Skin of body (tissue), 2 donors: ENCODE results near the gene CEBPG. TPM values are rescaled to one million over a fixed set of nuclear protein-coding genes. Genes with fewer than 3 reads are reported as not detected.
A peak's percentile ranks its signal among the peaks of the same experiment; 100 is the strongest.

Experiments
- DNase-seq: peaks from one replicate; lab custom pipeline; 2025; lab: John Stamatoyannopoulos, UW
- total RNA-seq: library from RNA; depleted of rRNA; stranded (reverse); fragments of >200 nt; gene quantifications from one replicate; pipeline ENCODE4 v1.2.3, GENCODE V29; 2014

CEBPG gene
- total RNA-seq, 1 donor from 2014 or later: 34.8 TPM

DNA sequence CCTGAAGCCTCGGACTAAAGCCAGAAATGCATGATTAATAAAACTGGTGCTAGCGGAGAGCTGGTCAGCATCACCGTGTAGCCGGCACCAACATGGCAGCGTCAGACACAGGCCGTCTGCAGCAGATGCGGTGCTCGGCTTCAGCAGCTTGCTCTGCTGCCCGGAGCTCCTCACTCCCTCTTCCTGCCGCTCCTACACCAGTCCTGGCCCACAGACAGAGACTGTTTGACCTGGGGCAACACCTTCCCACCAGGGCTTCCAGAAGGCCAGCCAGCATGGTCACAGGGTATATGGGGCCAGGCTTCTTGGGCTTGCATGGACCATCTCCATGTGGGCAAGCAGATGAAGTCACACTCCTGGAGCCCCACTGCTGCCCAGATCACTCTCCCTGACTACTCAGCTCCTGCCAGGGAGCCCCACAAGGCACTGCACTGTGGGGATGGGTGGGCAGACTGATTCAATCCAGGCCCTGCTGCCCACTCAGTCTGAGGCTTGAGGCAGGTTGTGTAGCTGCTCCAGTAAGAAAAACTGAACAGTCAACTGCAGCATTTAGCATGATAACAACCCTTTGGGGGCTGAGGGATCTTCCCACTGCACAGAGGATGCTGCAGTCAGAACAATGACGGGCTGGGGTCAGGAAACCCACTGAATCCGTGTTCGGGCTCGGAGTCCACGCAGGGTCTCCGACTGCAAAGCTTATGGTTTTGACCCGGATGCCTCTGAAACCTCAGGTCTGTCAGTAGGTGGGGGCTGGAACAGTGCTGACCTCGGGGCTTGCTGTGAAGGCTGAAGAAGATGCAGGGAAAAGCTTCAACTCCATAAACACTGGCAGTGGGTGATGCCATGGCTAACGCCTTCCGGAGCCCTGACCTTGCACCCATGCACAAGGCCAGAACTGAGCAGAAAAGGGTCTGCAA, 45.6 kb downstream of the CEBPG start:
- DNase-seq: no peak

DNA sequence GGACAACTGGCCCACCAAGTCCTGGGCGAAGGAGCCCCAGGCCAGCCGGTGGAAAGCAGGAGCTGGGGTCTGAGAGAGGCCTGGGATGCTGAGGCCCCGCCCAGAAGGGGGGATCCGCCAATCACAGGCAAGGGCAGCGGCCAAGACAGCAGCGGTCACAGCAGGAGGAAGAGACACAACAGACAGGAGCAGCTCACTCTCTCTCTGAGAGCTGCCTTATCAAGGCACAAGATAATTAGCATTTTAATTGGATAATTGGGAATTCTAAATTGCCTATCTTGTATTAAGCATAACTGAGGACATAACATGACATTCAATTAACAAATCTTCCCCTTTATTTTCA, 46.2 kb downstream of the CEBPG start:
- no peak for DNase-seq

DNA sequence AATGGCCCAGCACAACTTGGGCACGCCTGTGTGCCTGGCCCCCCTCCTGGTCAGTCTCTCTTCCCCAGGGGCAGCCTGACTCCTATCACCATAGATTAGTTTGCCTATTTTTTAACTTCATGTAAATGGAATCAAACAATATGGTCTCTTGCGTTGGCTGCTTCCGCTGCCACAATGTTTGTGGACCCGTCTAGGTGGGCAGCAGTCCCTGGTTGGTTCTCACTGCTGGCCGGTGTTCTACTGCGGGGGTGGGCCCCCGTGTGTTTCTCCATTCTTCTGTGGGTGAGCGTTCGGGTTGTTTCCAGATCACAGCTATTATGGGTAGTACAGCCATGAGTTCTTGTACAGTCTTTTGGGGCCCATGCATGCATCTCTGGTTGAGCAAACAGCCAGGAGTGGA, 47.3 kb downstream of the CEBPG start:
- no peak for DNase-seq

DNA sequence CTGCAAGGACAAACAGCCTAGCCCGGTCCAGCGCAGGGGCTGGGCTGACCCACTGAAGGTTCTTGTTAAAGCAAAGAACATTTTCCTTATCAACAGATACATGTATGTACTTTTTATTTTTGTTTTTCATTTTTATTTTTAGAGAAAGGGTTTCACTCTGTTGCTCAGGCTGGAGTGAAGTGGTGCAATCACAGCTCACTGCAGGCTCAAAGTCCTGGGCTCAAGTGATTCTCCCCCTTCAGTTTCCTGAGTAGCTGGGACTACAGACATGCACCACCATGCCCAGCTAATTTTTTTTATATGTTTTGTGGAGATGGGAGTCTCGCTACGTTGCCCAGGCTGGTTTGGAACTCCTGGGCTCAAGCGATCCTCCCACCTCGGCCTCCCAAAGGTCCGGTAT, 47.9 kb downstream of the CEBPG start:
- DNase-seq: no peak

DNA sequence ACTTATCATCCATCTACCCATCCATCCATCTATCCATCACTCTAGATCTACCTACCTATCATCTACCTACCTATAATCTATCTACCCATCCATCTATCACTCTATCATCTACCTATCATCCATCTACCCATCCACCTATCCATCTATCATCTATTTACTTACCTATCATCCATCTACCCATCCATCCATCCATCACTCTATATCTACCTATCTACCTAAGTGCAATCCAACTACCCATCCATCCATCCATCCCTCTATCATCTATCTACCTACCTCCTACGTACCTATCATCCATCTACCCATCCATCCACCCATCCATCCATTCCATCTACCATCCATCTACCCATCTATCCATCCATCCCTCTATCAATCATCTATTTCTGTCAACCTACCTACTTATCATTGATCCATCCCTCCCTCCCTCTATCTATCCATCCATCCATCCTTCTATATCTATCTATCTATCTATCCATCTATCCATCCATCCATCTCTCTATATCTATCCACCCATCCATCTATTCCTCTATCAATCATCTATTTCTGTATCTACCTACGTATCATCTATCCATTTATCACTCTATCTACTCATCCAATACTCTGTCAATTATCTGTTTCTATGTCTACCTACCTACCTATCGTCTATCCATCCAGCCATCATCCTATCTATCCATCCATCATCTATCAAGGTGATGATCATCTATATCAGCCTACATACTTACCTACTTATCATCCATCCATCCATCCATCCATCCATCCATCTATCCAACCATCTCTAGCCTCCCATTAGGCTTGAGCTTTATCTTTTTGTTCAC, 49.1 kb downstream of the CEBPG start:
- no peak for DNase-seq

DNA sequence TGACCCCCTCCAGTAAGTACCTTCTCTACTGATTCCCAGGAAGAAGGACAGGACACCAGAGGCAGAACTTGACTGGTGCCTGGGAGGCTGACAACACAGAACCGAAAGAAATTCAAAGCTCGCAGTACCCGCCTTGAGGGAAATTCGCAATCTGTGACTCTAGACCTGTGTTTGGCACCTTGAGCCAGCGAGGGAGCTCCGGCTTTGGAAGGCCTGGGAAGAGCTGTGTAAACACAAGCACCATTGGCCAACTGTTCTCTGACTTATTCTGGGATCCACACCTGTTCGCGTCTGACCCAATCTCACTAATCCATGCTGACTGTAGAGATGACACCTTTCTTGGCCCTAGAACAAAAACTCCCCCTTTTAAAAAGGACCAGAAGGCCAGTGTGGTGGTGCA, 50.7 kb downstream of the CEBPG start:
- DNase-seq: no peak

DNA sequence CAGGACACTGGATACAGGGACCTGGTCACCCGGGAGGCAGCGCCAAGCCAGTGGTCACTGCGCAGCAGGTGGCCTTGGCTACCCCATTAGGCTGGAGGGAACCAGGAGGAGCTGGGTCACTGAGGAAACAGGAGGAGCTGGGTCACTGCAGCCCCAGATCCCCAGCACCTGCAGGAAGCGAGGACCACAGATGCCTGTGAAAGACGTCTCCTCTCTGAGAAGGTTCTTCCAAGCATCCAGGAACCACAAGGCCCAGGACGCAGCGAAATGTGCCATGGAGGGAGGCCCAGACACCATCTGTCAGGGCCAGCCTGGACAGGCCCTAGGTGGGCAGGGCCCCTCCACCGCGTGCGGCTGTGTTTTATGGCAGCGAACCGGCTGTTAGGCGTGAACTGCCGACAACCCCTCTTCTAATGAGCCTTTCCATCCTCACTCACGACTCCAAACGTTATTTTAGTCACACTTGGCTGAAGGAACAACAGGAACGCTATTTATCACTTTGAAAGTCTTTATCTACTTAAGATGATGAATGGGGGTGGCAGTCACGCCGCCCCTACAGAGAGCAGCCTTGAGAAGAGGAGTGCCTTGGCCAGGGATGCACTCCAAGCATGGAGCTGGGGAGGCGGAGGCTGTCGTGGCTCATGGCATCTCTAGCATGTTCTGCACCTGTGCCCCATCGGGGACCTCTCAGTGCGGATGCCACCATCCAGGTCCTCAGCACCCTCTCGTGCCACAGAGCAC, 53.3 kb downstream of the CEBPG start:
- DNase-seq: no peak

DNA sequence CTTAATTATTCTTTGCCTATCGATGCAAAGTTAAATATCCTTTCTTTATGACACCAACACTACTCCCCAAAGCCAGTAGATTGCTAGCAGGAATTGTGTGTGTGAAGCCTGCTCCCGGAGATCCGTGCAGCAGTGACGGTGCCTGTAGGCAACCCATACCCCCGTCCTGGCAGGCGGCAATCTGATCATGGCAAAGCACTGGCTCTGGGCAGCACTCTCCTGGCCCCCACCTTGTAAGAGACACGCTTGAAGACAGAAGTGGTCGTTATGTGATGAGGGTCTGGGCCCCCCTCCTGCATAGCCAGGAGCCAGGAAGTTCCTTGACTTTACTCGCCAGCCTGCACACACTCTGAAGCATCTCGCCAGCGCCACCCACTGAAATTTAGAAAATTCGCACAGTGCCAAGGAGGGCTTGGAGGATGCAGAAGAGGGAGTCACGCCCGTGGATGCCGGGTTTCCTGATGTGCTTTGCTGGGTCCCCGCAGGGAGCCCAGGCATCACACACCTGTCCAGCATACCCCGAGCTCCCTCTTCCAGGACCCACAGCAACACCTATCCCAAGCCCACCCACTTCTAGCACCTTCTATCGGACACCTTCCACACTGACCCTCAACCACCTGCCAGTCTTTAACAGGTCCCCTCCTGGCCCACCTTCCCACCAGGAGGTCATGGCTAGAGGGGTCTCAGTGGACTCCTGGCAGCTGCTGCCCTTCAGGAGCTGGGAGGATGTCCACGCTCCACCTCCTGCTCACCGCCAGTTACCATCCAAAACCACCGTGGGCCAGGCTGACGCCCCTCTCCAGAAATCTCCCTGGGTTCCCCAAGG, 54.5 kb downstream of the CEBPG start:
- no peak for DNase-seq

DNA sequence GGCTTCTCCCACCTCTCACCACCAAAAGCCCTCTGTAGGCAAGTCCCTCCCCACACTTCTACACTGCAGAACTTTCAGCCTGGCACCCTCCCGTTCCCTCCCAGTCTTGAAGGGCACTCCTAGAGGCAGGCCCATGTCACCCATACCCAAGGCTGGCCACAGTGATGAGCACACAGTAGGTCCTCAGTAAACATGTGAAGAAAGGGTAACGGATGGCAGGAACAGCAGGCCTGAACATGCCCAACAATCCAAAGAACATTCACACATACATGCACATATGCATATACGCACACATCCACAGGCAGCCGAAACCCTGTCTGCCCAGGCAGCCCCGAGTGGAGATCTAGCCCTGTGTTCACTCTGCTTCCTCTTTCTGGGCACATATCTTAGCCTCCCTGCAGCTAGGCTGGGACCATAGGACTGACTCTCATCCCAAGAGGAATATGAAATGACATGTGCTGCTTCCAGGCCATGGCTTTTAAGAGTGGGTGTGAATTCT, 55.2 kb downstream of the CEBPG start:
- no peak for DNase-seq

DNA sequence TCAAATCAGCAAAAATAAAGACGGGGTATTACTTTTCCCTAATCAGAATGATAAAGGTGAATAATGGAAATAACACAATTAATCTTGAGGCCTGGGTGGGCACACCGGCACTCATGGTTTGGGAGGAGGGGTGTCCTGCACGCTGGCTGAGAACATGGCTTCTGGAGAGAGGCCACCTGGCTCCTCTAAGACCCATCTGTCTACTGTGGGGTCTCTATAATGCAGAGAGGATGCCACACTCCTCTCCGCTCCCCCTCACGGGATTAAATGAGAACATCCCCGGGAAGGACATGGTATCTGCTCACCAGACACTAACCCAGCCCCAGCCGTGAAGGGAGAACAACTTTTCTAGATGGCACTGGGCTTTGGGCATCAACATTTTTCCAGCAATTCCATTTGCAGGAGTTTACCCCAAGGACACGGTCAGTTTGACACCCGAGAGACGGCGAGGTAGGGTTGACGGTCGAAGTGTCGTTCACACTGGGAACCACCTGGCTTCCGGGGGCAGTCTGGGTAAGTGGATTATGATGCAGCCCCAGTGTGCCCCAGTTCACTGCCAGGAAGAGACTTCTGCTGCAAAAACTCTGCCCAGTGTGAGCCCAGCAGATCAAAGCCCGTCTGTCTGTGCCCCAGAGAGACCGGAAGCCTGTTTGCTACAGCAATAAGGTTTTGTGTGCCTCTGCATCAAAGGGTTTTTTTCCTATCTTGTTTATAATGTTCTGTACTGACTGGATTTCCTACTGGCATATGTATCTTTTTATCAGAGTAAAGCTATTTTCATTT, 56.6 kb downstream of the CEBPG start:
- no peak for DNase-seq

DNA sequence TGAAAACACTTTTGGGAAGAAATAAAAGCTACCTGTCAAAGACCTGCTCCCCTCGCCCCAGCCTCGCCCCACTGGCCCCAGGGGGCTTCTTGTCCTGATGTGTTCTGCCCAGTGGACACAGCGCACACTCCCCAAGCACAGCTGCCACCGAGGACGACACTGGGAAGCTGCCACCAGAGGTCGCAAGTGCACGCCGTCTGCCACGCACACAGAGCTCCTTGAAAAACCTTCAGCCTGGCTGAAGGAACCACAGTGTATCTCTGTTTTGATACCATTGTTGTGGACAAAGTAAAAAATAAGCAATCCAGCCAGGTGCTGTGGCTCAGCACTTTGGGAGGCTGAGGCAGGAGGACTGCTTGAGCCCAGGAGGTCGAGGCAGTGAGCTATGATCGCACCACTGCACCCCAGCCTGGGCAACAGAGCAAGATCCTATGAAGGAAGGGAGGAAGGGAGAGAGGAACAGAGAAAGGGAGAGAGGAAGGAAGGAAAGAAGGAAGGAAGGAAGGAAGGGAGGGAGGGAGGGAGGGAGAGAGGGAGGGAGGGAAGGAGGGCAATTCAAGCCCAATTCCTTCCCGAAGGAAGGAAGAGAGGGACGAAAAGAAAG, 57.3 kb downstream of the CEBPG start:
- DNase-seq: peak; percentile 55

DNA sequence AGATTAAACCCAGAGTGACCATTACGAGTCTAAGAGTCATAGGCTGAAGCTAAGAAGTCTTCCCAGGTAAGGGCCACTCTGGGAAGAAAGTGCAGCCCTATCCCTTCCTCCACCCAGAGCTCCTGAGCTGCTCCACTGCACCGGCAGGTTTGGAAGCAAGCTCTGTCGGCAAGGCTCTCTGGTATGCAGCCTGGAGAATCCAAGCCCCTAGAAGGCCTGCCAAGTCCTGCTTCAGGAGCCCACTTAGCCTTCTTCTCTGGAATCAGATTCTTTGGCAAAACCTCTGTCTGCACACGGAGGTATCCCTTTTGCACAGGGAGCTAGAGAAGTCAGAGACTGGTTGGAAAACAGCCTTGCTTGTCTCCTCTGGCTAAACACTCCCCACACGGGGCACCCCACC, 58.5 kb downstream of the CEBPG start:
- DNase-seq: no peak

Other genes with a start within 250 kb of the CEBPG start
- gene WDR88, start 241.6 kb upstream of the CEBPG start, total RNA-seq: 0.10 TPM
- 15.0 TPM for gene LRP3, start 179.4 kb upstream of the CEBPG start, total RNA-seq
- gene SLC7A10, start 147.9 kb upstream of the CEBPG start, total RNA-seq: 9.7 TPM
- gene CEBPA, start 71.2 kb upstream of the CEBPG start, total RNA-seq: 70.0 TPM
- 26.6 TPM for gene PEPD, start 148.1 kb downstream of the CEBPG start, total RNA-seq
- gene CHST8, start 248.2 kb downstream of the CEBPG start, total RNA-seq: 0.39 TPM